ENCODE results near the gene DCTD. TPM values are rescaled to one million over a fixed set of nuclear protein-coding genes. Genes with fewer than 3 reads are reported as not detected.

Gene DCTD
- total and polyA plus RNA-seq, 2 experiments from 2014 or later = 39.3 to 40.3 TPM

DNA sequence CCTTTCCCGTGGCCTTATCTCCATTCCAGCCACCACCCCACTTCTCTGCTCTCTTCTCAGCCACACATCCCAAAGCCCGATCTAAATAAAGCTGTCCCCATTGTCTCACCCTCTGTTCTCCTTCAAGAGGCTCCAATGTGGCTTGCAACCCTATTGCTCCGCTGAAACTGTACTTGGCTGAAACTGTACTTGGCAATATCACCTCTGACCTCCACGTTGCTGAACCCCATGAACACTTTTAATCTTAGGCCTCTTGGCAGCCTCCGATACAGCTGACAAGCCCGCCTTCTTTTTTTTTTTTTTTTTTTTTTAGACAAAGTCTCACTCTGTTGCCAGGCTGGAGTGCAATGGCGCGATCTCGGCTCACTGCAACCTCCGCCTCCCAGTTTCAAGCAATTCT lies 12.1 kb downstream of the DCTD start:
- Histone ChIP-seq H3K27ac (ENCODE audit: low read depth) (peak overlapping the region; percentile 26; the same call in 1 of the 2 replicates), H3K4me2 (no peak overlapping the region), H3K36me3 (ENCODE audit: insufficient read depth) (0 out of 2 replicates have a peak, but pooled peaks cover 8% of the 10 kb centered on the region), H3K4me3 (no peak overlapping the region), H3F3A (replicated peaks; ENCODE audit: low read depth) (no peaks in the 10 kb centered on the region), H4K20me1 (replicated peaks; ENCODE audit: insufficient read depth) (peaks cover 2% of the 10 kb centered on the region; the same call in 1 of the 2 replicates), H2AFZ (no peak overlapping the region), H3K79me2 (replicated peaks; ENCODE audit: insufficient read depth) (no peaks in the 10 kb centered on the region), H3K4me1 (ENCODE audit: insufficient read depth) (no peaks in the 10 kb centered on the region), H3K9me2 (ENCODE audit: insufficient read depth) (no peaks in the 10 kb centered on the region), H3K27me3 (ENCODE audit: insufficient read depth) (no peaks in the 10 kb centered on the region)
- no peaks in the 10 kb centered on the region for H3K9me3 Mint-ChIP-seq
- H3K27me3 Mint-ChIP-seq (ENCODE audit: insufficient read depth, low read depth, poor library complexity) = peaks cover 9% of the 10 kb centered on the region
- no peak for ATAC-seq
- H3K27ac Mint-ChIP-seq = peak overlapping the region; percentile 65
- H3K4me1 Mint-ChIP-seq = peaks cover 6% of the 10 kb centered on the region; the same call in 2 of the 3 replicates
- DNase-seq (ENCODE audit: low spot score) = no peak
- TF ChIP-seq CREB1 (CRISPR knock-in tag; IDR thresholded peaks at IDR 0.05; ENCODE audit: low read depth) (no peak), CTCF (conservative IDR thresholded peaks at IDR 0.05; ENCODE audit: low read depth in 2 of 2) (no peak), EZH2phosphoT487 (IDR thresholded peaks at IDR 0.05; ENCODE audit: unreplicated experiment) (no peak), ETS1 (IDR thresholded peaks at IDR 0.05) (no peak), POLR2AphosphoS5 (IDR thresholded peaks at IDR 0.05; ENCODE audit: low read depth) (no peak), EZH2 (IDR thresholded peaks at IDR 0.05; ENCODE audit: low read depth, unreplicated experiment) (no peak), NANOG (IDR thresholded peaks at IDR 0.05; ENCODE audit: borderline replicate concordance) (no peak), ZNF114 (CRISPR knock-in tag; IDR thresholded peaks at IDR 0.05) (no peak), STAT1 (IDR thresholded peaks at IDR 0.05; ENCODE audit: unreplicated experiment) (no peak), ZNF331 (CRISPR knock-in tag; IDR thresholded peaks at IDR 0.05; ENCODE audit: low read depth) (no peak), JUNB (IDR thresholded peaks at IDR 0.05; ENCODE audit: unreplicated experiment) (no peak)
- TF ChIP-seq, protein P1, sequence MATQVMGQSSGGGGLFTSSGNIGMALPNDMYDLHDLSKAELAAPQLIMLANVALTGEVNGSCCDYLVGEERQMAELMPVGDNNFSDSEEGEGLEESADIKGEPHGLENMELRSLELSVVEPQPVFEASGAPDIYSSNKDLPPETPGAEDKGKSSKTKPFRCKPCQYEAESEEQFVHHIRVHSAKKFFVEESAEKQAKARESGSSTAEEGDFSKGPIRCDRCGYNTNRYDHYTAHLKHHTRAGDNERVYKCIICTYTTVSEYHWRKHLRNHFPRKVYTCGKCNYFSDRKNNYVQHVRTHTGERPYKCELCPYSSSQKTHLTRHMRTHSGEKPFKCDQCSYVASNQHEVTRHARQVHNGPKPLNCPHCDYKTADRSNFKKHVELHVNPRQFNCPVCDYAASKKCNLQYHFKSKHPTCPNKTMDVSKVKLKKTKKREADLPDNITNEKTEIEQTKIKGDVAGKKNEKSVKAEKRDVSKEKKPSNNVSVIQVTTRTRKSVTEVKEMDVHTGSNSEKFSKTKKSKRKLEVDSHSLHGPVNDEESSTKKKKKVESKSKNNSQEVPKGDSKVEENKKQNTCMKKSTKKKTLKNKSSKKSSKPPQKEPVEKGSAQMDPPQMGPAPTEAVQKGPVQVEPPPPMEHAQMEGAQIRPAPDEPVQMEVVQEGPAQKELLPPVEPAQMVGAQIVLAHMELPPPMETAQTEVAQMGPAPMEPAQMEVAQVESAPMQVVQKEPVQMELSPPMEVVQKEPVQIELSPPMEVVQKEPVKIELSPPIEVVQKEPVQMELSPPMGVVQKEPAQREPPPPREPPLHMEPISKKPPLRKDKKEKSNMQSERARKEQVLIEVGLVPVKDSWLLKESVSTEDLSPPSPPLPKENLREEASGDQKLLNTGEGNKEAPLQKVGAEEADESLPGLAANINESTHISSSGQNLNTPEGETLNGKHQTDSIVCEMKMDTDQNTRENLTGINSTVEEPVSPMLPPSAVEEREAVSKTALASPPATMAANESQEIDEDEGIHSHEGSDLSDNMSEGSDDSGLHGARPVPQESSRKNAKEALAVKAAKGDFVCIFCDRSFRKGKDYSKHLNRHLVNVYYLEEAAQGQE (IDR thresholded peaks at IDR 0.05; ENCODE audit: unreplicated experiment) = no peak
- TF ChIP-seq, protein P2, sequence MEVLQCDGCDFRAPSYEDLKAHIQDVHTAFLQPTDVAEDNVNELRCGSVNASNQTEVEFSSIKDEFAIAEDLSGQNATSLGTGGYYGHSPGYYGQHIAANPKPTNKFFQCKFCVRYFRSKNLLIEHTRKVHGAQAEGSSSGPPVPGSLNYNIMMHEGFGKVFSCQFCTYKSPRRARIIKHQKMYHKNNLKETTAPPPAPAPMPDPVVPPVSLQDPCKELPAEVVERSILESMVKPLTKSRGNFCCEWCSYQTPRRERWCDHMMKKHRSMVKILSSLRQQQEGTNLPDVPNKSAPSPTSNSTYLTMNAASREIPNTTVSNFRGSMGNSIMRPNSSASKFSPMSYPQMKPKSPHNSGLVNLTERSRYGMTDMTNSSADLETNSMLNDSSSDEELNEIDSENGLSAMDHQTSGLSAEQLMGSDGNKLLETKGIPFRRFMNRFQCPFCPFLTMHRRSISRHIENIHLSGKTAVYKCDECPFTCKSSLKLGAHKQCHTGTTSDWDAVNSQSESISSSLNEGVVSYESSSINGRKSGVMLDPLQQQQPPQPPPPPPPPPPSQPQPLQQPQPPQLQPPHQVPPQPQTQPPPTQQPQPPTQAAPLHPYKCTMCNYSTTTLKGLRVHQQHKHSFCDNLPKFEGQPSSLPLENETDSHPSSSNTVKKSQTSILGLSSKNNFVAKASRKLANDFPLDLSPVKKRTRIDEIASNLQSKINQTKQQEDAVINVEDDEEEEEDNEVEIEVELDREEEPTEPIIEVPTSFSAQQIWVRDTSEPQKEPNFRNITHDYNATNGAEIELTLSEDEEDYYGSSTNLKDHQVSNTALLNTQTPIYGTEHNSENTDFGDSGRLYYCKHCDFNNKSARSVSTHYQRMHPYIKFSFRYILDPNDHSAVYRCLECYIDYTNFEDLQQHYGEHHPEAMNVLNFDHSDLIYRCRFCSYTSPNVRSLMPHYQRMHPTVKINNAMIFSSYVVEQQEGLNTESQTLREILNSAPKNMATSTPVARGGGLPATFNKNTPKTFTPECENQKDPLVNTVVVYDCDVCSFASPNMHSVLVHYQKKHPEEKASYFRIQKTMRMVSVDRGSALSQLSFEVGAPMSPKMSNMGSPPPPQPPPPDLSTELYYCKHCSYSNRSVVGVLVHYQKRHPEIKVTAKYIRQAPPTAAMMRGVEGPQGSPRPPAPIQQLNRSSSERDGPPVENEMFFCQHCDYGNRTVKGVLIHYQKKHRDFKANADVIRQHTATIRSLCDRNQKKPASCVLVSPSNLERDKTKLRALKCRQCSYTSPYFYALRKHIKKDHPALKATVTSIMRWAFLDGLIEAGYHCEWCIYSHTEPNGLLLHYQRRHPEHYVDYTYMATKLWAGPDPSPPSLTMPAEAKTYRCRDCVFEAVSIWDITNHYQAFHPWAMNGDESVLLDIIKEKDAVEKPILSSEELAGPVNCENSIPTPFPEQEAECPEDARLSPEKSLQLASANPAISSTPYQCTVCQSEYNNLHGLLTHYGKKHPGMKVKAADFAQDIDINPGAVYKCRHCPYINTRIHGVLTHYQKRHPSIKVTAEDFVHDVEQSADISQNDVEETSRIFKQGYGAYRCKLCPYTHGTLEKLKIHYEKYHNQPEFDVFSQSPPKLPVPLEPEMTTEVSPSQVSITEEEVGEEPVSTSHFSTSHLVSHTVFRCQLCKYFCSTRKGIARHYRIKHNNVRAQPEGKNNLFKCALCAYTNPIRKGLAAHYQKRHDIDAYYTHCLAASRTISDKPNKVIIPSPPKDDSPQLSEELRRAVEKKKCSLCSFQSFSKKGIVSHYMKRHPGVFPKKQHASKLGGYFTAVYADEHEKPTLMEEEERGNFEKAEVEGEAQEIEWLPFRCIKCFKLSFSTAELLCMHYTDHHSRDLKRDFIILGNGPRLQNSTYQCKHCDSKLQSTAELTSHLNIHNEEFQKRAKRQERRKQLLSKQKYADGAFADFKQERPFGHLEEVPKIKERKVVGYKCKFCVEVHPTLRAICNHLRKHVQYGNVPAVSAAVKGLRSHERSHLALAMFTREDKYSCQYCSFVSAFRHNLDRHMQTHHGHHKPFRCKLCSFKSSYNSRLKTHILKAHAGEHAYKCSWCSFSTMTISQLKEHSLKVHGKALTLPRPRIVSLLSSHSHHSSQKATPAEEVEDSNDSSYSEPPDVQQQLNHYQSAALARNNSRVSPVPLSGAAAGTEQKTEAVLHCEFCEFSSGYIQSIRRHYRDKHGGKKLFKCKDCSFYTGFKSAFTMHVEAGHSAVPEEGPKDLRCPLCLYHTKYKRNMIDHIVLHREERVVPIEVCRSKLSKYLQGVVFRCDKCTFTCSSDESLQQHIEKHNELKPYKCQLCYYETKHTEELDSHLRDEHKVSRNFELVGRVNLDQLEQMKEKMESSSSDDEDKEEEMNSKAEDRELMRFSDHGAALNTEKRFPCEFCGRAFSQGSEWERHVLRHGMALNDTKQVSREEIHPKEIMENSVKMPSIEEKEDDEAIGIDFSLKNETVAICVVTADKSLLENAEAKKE (CRISPR knock-in tag; IDR thresholded peaks at IDR 0.05) = no peak
- no peak overlapping the region for H3K4me3 Mint-ChIP-seq
- H3K36me3 Mint-ChIP-seq (ENCODE audit: low read depth) = peaks cover 16% of the 10 kb centered on the region
